ENCODE measurements around the gene ELOB.

The ELOB gene

GRCh38 chr16:2767140-2767731 lies 9.8 kb downstream of the ELOB start:
- no peak for DNase-seq (ENCODE audit: low spot score)

GRCh38 chr16:2766430-2767139 lies 10.5 kb downstream of the ELOB start:
- DNase-seq (ENCODE audit: low spot score), result no peak

- no peak for DNase-seq (ENCODE audit: low spot score)
These were observed 11.3 kb downstream of the ELOB start for GRCh38 chr16:2765462-2766404.

GRCh38 chr16:2764718-2765117 lies 12.4 kb downstream of the ELOB start:
- no peak for DNase-seq (ENCODE audit: low spot score)

GRCh38 chr16:2763173-2763572 lies 13.9 kb downstream of the ELOB start:
- DNase-seq (ENCODE audit: low spot score), result no peak

GRCh38 chr16:2762711-2763110 lies 14.4 kb downstream of the ELOB start:
- no peak for DNase-seq (ENCODE audit: low spot score)

- DNase-seq (ENCODE audit: low spot score), result no peak
These were observed 15.0 kb downstream of the ELOB start for GRCh38 chr16:2761886-2762583.

GRCh38 chr16:2761472-2761871 lies 15.6 kb downstream of the ELOB start:
- DNase-seq (ENCODE audit: low spot score), result no peak

GRCh38 chr16:2757344-2757743 lies 19.7 kb downstream of the ELOB start:
- no peak for DNase-seq (ENCODE audit: low spot score)

GRCh38 chr16:2756288-2757015 lies 20.6 kb downstream of the ELOB start:
- no peak for DNase-seq (ENCODE audit: low spot score)

GRCh38 chr16:2755158-2755557 lies 21.9 kb downstream of the ELOB start:
- DNase-seq (ENCODE audit: low spot score), result no peak

GRCh38 chr16:2753733-2754020 lies 23.4 kb downstream of the ELOB start:
- DNase-seq (ENCODE audit: low spot score), result no peak

GRCh38 chr16:2752850-2753732 lies 24.0 kb downstream of the ELOB start:
- peak; percentile 83 for DNase-seq (ENCODE audit: low spot score)

- peak; percentile 93 for DNase-seq (ENCODE audit: low spot score)
These were observed 24.8 kb downstream of the ELOB start, which contains the start of gene SRRM2 for GRCh38 chr16:2752035-2752849. TSS of gene SRRM2 (plus strand) at chr16:2752638. CDS start at chr16:2756365, 3,727 bp downstream.

- DNase-seq (ENCODE audit: low spot score), result no peak
These were observed 25.5 kb downstream of the ELOB start for GRCh38 chr16:2751577-2752034.

GRCh38 chr16:2749936-2750335 lies 27.1 kb downstream of the ELOB start:
- no peak for DNase-seq (ENCODE audit: low spot score)

- no peak for DNase-seq (ENCODE audit: low spot score)
These were observed 27.6 kb downstream of the ELOB start for GRCh38 chr16:2749476-2749875.

- DNase-seq (ENCODE audit: low spot score), result no peak
These were observed 28.2 kb downstream of the ELOB start for GRCh38 chr16:2748757-2749455.

GRCh38 chr16:2745961-2746360 lies 31.1 kb downstream of the ELOB start:
- DNase-seq (ENCODE audit: low spot score), result no peak

Data from globus pallidus (tissue), 1 donor.